CD1c-positive myeloid dendritic cell (primary cell): Measurements from ENCODE around the gene PGBD5.
"Not testable (repeated sequence)": the region's sequence is repeated elsewhere in the genome, so short reads cannot be mapped to it uniquely, and the experiment has no call there.

Experiments used
- DNase-seq: peaks from one replicate; pipeline ENCODE4 v3.0.0-alpha.2; 2016; ENCODE audit errors: extremely low spot score

PGBD5 gene, protein sequence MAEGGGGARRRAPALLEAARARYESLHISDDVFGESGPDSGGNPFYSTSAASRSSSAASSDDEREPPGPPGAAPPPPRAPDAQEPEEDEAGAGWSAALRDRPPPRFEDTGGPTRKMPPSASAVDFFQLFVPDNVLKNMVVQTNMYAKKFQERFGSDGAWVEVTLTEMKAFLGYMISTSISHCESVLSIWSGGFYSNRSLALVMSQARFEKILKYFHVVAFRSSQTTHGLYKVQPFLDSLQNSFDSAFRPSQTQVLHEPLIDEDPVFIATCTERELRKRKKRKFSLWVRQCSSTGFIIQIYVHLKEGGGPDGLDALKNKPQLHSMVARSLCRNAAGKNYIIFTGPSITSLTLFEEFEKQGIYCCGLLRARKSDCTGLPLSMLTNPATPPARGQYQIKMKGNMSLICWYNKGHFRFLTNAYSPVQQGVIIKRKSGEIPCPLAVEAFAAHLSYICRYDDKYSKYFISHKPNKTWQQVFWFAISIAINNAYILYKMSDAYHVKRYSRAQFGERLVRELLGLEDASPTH

DNA sequence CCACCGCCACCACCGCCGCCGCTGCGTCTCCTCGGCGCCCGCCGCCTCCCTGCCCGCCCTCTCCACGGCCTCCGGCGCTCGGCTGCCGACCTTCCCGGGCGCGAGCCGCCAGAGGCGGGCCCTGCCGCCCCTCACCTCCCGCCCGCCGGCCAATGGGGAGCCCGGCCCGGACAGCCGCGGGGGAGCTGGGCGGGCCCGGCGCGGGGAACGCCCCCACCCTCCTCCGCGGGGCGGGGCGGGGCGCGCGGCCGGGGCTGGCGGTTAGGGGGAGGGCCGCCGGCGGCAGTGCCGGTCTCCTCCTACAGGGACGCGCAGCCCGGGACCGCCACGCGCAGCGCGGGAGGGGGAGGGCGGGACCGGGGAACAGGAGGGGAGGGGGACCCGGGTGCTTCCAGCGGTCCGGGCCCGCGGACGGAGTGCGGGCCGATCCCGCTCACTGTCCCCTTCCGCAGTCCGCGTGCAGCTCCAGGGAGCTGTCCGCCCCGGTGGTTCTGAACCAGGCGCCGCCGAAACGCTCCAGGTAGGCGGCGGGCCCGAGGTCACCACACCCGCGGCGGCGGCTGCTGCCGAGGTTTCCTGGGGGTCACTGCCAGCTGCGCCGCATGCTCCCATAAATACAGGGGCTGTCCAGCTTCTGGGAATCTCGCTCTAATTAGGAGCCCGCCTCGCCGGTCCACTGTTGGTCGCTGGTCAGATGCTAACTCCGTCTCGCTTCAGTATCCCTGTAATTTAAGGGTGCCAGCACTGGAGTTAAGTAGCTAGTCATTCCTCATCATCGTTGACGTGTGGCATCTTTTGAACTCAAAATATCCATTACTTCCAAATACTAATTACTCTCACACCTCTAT lies at the start of gene PGBD5:
Gene PGBD5, minus strand, starts transcription at position 87 of the 848 bp plus-strand sequence. CDS start 404 bp downstream, outside the sequence.
- peak; percentile 59 for DNase-seq

DNA sequence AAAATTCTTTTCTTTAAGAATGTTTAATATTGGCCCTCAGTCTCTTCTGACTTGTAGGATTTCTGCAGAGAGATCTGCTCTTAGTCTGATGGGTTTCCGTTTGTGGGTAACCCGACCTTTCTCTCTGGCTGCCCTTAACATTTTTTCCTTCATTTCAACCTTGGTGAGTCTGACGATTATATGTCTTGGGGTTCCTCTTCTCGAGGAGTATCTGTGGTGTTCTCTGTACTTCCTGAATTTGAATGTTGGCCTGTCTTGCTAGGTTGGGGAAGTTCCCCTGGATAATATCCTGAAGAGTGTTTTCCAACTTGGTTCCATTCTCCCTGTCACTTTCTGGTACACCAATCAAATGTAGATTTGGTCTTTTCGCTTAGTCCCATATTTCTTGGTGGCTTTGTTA lies 48.8 kb upstream of the PGBD5 start:
- DNase-seq: not testable (repeated sequence)

DNA sequence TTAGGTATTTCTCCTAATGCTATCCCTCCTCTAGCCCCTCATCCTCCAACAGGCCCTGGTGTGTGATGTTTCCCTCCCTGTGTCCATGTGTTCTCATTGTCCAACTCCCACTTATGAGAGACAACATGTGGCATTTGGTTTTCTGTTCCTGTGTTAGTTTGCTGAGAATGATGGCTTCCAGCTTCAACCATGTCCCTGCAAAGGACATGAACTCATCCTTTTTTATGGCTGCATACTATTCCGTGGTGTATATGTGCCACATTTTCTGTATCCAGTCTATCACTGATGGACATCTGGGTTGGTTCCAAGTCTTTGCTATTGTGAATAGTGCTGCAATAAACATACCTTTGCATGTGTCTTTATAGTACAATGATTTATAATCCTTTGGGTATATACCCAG lies 44.6 kb upstream of the PGBD5 start:
- not testable (repeated sequence) for DNase-seq

DNA sequence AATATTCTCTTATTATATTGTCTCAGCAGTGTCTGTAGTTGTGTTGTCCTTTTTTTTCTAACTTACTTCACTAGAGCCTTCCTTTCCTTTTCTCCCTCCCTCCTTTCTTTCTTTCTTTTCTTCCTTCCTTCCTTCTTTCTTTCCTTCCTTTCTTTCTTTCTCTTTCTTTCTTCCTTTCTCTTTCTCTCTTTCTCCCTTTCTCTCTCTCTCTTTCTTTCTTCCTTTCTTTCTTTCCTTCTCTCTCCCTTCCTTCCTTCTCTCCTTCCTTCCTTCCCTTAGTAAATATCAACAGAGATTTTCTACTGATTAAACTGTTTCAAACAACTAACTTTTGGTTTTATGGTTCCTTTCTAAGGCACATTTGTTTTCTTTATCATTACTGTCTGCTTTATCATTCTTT lies 43.1 kb upstream of the PGBD5 start:
- no peak for DNase-seq

DNA sequence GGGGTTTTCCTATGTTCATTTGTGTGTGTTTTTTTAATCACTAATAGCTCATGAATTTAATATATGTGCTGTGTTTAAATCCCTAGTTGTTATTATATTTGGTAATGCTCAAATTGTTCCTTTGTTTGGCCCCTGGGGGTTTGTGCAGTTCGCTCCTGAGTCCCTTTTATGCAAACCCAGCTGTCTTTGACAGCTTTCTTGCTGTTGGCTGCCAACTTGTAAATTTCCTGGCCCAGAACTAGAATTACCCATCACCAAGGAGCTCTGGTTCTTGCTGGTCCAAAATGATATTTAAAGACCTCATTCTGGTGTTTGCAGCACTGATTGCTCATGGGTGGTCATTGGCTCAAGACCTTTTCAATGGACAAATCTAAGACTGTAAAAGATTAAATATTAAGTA lies 39.6 kb upstream of the PGBD5 start:
- DNase-seq: no peak

DNA sequence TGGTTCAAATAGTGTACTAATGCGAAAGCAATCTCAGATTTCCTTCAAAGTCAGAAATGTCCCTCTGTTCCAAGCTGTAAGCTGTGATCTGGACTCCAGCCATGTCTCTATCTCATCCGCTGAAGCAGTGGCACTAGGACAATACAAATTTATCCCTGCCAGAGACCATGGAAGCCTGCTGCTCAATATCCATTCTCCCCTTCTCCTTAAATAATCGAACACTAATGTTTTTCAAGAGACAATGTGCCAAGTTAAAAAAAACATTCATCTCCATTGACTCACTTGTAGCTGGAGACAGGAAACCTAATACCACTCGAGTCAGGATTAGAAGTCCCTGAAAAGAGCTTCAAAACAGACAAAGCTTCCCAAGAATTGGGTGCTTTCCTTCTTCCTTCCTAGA lies 38.5 kb upstream of the PGBD5 start:
- no peak for DNase-seq

DNA sequence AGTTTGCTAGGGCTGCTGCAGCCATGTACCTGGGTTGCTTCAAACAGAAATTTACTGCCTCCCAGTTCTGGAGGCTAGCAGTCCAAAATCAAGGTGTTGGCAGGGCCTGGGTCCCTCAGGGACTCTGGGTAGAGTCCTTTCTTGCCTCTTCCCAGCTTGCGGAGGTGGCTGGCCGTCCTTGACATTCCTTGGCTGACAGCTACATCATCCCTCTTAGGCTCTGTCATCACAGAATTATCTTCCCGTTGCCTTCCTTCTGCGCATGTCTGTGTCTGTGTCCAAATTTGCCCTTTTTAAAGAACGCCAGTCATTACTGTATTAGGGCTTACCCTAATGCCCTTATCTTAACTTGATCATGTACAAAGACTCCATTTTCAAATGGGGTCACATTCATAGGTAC lies 37.6 kb upstream of the PGBD5 start:
- DNase-seq: no peak

DNA sequence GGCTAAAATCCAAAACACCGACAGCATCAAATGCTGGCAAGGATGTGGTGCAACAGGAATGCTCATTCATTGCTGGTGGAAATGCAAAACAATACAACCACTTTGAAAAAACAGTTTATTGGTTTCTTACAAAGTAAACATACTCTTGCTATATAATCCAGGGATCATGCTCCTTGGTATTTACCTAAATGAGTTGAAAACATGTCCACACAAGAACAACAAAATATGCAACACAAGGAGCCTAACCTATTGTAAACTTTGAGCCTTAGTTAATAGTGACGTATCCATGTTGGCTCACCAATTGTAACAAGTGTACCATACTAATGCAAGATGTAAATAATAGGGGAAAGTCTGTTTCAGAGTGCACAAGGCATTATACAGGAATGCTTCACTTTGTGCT lies 37.2 kb upstream of the PGBD5 start:
- DNase-seq: no peak

DNA sequence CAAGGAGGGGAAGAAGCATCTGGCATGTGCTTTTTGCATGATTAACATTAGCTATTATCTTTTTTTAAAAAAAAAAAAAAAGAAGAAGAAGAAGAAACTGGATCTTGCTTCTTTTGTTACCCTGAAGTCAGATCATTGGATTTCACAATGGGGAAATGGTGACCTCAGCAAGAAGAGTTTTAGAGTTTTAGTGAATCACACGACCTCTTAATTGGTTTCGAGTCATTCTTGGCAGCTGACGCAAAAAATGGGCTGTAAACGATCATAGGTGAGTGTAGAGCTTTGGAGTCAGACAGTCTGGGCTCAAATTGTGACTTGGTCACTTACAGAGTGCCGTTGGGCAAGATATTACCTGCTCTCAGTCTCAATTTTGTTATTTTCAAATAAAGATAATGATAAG lies 33.3 kb upstream of the PGBD5 start:
- peak; percentile 66 for DNase-seq

DNA sequence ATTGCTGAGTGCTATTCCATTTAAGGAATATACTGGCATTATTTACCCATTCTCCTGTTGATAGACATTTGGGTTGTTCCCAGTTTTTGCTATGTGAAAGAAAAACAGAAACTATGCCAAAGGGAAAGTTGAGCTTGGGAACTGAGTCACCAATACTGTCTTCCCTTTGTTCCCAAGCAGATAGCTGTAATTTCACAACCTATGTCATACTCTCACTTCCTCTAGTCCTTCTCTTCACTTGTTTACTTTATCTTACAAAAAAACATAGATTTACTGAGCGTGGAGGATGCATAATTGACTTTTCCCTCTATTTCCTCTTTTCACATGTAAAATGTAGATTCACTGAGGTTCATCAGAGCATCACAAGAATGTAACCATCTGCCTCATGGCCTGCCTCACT lies 32.4 kb upstream of the PGBD5 start:
- DNase-seq: peak; percentile 72

DNA sequence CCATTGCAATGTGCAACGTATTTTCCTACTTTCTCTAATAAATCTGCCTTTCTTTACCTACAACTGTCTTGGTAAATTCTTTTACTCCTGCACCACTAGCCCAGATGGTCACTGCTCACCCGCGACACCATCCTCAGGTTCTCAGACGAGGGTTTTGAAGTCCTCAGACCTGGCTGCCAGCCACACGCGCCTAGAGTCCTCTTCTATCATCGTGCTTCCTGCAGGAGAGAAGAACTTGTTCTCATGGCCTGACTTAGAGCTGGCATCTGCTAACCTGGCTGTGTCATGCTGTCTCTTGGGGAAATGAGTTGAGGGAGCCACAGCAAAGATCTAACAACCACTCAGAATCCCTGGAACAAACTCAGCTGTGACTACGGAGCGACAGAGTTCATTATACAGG lies 30.3 kb upstream of the PGBD5 start:
- no peak for DNase-seq

DNA sequence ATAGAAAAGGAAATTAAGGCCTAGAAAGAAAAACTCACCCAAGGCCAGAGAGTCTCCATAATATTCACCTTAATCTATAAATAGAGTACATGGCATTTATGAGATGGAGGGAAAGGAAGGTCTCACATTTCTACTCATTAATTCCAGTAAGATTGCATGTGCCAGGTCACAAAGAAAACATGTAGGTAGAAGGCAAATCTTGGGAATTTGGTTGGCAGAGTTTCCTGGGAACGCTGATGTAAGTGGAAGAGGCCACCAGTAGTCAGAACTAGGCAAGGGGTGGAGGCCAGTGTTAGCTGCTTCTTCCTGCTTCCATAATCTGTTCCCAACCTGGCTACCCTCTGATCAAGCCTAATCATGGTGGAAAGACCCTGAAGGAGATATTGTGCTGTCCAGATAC lies 29.2 kb upstream of the PGBD5 start:
- no peak for DNase-seq

DNA sequence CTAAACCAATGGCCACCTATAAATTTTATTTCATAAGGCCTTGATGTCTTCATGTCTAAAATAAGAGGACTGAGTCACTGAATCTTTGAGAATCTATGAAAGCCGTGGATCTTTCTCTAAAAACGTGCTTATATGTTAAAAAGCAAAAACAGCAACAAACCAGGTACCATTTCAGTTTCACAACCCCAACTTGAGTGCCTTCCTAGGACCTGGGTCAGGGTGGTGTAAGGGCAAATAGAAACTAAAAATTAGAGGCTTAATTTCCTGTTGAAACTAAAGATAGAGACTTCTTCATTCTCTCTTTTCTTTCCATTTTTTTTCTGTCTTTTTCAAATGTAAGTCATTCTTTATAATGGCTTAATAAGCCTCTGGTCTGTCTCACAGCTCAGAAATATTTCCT lies 27.2 kb upstream of the PGBD5 start:
- DNase-seq: no peak

DNA sequence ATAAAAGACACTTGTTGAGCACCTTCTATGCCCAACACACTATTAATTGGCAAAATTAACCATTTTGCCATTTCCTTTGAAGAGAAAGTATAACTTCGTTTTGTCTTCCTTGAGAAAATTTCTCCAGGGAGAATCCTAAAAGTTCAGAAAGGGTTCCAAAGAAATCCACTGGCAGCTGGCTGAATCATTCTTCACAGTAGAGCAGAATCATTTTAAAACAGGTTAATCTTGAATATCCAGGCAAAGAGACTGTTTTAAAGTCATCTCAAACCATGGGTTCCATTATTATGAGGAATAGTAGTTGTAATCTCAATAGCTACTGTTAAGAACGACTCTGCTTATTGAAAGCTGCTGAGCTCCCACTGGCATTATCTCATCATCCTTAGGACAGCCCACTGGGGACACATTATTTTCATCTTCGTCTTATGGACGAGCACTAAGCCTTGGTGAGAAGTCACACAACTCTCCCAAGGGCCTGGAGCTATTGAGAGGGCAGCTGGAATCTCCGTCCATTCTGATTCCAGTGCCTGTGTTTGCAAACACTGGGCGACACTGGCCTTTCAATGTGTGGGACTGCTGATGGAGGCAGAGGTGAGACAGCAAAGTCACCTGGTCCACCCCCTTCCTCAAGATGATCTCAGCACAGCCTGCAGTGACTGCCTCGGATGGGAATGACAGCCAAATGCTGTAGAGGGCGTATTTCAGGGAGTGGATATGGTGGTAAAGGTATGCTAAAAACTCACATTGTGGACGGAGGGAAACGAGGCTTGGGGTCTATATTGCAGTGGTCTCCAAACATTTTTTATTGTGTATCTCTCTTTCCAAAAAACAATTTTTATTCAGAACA lies 15.3 kb upstream of the PGBD5 start:
- no peak for DNase-seq

DNA sequence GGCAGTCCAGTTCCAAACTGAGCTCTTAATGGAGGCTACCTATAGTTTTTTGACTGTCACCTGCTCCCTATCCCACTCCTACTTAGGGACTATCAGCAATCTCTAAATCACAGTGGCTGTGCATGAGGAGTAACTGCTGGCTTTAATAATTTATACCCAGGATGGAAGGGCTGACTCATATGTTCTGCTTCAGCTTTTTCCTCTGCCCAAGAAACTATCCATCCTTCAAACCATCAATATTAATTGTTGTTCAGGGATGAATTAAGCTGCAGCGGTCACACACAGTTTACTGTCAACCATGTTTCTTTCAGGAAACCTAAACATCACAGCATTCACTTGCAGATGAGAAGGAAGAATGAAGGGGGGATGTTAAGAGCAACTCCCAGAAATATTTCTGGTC lies 9.0 kb upstream of the PGBD5 start:
- no peak for DNase-seq

DNA sequence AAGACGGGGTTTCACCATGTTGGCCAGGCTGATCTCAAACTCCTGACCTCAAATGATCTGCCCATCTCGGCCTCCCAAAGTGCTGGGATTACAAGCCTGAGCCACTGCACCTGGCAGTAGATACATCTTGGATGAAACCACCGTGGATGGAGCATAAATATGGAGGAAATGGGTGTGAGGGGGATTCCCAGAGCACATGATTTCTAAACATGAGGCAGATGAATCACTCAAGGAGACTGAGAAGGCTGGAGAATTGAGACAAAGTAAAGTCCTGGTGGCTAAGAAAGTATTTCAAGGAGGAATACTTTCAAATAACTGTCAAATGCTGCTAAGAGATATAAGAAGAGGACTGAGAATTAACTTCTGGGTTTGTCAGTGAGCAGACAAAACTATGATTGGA lies 5.4 kb upstream of the PGBD5 start:
- no peak for DNase-seq

DNA sequence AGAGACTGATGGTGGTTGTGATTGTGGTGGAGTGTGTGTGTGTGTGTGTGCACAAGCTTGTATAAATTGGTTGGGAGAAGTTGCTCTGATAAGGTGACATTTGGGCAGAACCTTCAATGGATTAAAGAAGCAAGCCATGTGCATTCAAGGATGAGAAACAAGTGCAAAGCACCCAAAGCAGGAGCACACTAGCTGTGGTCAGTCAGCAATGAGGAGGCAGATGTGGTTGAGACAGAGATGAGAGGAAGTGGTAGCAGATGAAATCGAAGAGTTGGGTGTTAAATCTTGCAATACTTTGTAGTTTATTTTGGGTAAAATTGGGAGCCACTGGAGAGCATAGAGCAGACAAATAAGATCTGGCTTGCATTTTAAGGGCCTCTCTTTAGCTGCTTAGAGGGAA lies 4.4 kb upstream of the PGBD5 start:
- DNase-seq: no peak

DNA sequence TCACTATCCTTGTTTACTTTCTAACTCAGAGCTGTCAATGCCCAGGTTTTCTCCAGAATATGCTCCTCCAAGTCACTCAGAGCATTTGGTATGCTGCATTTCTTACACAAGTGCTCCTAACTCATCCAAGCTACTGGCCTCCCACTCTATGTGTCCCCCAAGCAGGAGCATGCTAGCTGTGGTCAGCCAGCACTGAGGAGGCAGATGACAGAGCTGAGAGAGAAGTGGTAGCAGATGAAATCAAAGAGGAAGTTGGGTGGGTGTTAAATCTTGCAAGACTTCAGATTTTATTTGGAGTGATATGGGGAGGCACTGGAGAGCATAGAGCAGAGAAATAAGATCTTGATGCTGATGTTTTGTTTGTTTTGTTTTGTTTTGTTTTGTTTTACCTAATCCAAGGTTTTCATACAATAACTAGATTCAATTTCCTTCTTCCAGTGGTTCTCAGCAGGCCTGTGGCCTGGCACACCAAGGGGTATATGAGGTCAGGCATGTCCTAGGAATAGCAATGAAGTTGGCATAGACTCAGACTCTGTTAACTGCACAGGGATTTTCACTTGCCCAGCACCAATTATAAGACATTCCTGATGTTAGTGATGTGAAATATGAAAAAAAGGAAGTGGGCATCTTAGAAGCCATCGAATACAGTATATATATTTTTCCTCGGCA lies 3.1 kb upstream of the PGBD5 start:
- DNase-seq: peak; percentile 40

DNA sequence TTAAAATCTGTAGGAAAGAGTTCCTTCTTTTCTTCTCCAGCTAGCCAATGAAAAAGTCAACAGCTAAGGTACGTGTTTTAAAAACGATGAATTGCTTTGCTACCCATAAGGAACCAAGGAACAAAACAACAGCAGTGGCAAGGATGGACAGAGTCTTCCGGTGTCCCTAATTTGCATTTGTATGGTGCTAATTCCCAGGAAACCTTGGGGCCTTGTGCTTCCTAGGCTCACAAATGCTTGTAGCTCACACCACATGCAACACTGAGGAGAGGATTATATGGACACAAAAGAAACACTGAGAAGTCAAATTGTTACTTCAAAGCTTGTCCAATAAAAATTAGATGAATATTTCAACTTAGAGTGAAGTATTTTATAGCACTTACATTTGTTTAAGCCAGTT lies 1.8 kb upstream of the PGBD5 start:
- DNase-seq: no peak

DNA sequence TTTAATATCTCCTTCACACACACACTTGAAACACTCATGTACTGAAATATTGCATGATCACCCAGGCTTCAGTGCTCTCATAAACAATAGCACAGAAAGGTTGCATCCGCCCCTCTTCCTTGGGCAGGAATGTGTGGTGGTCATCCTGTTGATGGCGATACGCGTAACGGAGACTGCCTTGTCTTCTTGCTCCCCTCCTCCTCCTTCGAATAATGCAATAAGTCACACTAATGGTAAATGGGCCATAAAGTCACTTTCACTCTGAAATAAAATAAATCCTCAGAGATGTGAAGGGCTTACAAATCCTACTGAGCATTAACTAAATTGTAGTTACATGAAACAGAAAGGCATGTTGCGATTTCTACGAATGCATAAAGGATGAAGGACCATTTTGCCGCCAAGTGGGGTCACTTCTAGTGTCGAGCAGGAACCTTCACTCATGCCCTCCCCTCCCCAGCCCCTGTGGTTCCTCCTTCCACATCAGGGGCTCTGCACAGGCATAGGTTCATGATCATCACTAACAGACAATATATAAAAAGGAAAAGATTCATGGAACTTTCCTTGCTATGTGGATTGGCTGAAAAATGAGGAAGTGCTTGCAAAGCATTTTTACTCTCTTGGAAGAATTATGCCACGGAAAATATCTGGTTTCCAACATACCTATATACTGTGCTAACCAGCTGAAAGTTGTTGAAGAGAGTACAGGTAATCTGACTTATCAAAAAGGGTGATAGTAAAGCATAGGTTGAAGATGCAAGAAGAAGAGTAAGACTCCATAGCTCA lies 1.2 kb upstream of the PGBD5 start:
- DNase-seq: no peak
